Astrocyte of the spinal cord (primary cell): ENCODE data around the gene ARID5B.
A peak's percentile ranks its signal among the peaks of the same experiment; 100 is the strongest.

Source experiments
- DNase-seq: peaks from one replicate; pipeline ENCODE4 v3.0.0; 2011; ENCODE audit warnings: low read depth, low spot score
- H3K4me3 ChIP-seq: 2 replicates; pipeline ENCODE4 v1.5.1; 2011; ENCODE audit warnings: low read depth, mild to moderate bottlenecking, low read length, moderate library complexity
- in situ Hi-C: cut with HindIII; loops from 2 replicates; pipeline ENCODE4 v1.10.0; 2017; ENCODE audit warnings: low sequenced_read_pairs
- TF ChIP-seq, protein P1 (sequence below): IDR thresholded peaks from 2 replicates; pipeline ENCODE4 v1.5.1; 2012; ENCODE audit warnings: low read depth, mild to moderate bottlenecking, low read length, inconsistent platforms

ARID5B gene

DNA sequence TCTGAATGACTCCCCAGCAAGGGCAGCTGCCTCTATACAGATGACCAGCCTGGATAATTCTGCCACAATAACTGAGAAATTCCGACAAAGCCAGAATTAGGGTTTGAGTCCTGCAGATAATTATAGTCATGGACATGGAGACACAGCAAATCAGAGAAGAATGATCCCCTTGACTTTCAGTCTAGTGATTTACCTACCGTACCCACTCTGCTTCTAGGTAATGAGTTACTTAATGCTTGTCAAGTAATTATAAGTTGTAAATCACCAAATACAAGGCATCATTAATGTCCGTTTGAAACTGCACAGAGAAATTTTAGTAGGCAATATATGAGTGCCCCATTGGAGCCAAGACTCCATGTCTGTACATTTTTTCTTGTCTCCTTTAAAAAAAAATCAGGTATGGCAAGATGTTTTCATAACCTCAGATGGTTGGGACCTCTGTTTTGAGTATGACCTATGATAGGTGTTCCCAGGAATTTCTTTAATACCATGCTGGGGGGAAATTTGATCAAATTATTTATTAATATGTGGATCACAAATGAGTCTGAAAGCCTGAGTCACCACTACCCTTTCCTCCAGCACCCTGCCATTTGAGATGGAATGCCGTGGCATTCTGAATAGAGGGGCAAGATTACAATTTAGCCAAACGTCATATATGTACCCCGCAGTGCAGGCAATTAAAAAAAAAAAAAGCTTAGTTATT lies 5.5 kb upstream of the ARID5B start:
- TF ChIP-seq, protein P1, sequence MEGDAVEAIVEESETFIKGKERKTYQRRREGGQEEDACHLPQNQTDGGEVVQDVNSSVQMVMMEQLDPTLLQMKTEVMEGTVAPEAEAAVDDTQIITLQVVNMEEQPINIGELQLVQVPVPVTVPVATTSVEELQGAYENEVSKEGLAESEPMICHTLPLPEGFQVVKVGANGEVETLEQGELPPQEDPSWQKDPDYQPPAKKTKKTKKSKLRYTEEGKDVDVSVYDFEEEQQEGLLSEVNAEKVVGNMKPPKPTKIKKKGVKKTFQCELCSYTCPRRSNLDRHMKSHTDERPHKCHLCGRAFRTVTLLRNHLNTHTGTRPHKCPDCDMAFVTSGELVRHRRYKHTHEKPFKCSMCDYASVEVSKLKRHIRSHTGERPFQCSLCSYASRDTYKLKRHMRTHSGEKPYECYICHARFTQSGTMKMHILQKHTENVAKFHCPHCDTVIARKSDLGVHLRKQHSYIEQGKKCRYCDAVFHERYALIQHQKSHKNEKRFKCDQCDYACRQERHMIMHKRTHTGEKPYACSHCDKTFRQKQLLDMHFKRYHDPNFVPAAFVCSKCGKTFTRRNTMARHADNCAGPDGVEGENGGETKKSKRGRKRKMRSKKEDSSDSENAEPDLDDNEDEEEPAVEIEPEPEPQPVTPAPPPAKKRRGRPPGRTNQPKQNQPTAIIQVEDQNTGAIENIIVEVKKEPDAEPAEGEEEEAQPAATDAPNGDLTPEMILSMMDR, result no peak
- in situ Hi-C loops, result no loop called here
- H3K4me3 ChIP-seq, result no peak overlapping the region
- DNase-seq, result no peak

DNA sequence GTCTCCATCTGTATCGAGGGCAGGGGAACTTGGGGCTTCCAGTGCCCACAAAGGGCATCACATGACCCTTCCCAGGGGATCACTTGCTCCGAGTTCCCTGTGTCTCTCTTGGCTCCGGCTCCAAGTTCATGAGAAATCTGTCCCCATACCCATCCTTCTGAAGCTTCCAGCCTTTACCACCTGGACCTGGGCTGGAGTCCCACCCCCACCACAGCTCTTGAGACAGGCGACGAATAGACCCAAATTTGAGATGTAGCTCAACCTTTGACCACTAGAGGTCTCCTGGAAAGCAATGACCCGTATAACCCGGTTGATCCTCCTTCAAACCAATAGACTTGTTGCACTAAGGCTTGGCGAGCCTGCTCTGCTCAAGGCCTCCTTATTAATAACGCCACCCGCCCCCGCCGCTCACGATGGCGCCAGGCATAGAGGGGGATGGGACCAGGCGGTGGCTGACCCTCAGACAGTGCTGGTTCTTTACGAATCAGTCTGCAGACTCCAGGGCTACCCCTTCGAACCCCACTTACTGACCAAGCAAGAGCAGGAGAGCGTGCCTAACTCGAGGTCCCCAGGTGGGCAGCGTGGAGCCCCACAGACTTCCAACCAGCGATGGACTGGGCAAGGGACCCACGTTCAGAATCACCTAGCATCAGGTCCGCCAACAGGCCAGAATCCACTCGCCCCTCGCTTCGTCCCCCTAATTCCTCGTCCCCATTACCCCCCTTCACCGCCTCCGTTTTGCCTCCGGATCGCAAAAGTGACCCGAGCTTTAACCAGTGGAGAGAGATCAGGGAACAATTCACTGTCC lies 4.4 kb upstream of the ARID5B start:
- peak overlapping the region; percentile 24 for H3K4me3 ChIP-seq
- TF ChIP-seq, protein P1, result peak; percentile 71
- in situ Hi-C loops, result no loop called here
- DNase-seq, result peak; percentile 53

DNA sequence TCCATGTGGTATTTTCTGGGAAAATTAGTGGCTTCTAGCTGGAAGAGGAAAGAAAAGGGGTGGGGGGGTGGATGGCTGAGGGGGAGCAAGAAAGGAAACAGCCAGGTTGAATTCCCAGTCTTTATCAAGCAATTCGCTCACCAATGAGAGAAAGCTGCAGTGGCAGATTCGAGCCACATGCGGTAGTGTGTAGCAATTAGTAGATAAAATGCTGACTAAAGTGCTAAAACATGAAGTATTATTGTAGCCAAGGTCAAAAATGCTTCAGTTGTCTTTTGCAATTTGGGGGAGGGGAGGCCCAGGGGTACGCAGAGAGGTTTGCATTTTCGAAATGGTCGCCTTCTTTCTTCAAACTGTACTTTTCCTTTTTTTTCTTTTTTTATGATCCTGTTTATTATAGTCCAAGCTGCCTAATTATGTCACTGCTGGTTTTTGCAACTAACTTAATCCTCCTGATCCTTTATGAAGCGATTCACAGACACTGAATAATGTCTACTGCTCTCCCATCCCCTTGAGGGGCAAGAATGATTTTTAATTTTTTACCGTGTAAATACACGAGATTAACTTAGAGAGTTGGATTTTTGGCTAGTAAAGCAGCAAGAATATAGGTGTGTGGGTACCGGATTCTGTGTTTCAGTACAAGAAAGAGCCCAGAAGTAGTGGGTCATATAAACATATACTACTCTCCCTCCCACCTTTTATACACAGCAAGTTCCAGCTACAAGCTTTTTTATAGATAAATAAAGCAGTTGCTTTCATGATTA lies 3.6 kb upstream of the ARID5B start:
- peak; percentile 55 for DNase-seq
- peak overlapping the region; percentile 24 for H3K4me3 ChIP-seq
- TF ChIP-seq, protein P1, result peak; percentile 40
- in situ Hi-C loops, result no loop called here

DNA sequence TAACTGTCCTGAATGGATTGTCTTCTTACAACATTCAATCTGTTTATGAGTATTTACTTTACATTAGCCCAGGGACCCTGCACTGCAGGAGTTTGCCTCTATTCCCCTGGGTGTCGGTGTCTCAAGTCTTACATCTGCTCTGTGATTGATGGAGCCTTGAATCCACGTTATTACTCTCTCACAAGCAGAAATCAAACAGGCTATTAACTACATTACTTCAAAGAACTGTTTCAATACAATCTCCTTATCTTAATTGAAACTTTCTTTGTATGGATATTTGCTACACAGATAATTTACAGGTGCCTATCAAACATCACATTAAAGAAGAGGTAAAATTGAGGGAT lies 3.1 kb upstream of the ARID5B start:
- DNase-seq, result no peak
- in situ Hi-C loops, result no loop called here
- H3K4me3 ChIP-seq, result no peak overlapping the region
- TF ChIP-seq, protein P1, result no peak

DNA sequence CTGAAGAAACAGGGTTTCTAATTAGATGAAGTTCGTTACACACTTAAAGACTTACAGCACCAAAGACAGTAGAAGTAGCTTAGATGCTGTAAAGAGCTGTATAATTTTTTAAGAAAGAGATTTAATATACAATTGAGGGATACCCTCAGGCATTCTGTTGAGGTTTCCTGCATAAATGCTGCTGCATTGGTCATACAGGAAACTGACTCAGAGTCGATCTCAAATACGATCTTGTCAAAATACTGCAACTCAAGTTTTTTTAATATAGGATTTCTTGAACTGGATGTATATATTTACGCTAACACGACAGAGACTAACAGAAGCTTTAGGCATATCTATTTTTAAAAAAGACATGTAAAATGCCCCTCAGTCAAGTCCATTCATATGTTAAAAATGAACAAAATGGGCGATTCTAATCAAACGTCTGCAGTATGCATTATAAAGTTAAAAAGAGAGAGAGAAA lies 2.4 kb upstream of the ARID5B start:
- DNase-seq, result peak; percentile 76
- TF ChIP-seq, protein P1, result no peak
- peak overlapping the region; percentile 94 for H3K4me3 ChIP-seq
- in situ Hi-C loops, result no loop called here

DNA sequence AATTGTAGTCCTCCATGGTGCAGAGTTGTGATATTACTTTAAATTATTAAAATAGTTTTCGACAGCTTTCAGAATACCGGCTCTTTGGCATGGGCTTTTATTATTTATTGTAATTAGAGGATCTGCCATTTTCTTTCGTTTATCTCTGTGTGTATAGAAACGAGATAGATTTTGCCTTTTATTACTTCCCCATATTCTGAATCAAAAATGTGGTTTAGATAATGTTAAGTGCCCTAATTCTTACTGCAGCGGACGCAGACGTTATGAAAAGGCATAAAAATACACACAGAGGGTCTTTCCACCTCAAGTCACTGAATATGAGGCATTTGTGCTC lies 1.9 kb upstream of the ARID5B start:
- no peak for DNase-seq
- TF ChIP-seq, protein P1, result no peak
- in situ Hi-C loops, result no loop called here
- H3K4me3 ChIP-seq, result peak overlapping the region; percentile 94
